Uterus (tissue), 4 donors: ENCODE measurements around the gene SMAD2. TPM values are rescaled to one million over a fixed set of nuclear protein-coding genes. Genes with fewer than 3 reads are reported as not detected.

Experiments used
- DNase-seq, 2 donors: peaks; one replicate each; pipeline ENCODE4 v3.0.0-alpha.2; 2019 to 2020
- H3K27ac ChIP-seq, 2 donors: fragments of 200-600 bp; sonication (generic); 1 replicate in 1 of 2; 2 replicates in 1 of 2; pipeline ENCODE4 v1.5.1; 2016 to 2018
- H3K27me3 ChIP-seq, 2 donors: fragments of 200-600 bp; sonication (generic); one replicate each; pipeline ENCODE4 v1.5.1; 2018 to 2019; ENCODE audit warnings: control low read depth in 1 of 2
- H3K36me3 ChIP-seq, 2 donors: fragments of 200-600 bp; sonication (generic); one replicate each; pipeline ENCODE4 v1.5.1; 2019; ENCODE audit warnings: control low read depth in 1 of 2
- H3K4me1 ChIP-seq, 2 donors: fragments of 200-600 bp; sonication (generic); one replicate each; pipeline ENCODE4 v1.5.1; 2018 to 2019; ENCODE audit warnings: control low read depth in 1 of 2
- H3K4me3 ChIP-seq, 2 donors: fragments of 200-600 bp; sonication (generic); 1 replicate in 1 of 2; 2 replicates in 1 of 2; pipeline ENCODE4 v1.5.1; 2018 to 2019; ENCODE audit warnings: mild to moderate bottlenecking in 1 of 2
- H3K9me3 ChIP-seq, 2 donors: fragments of 200-600 bp; sonication (generic); one replicate each; pipeline ENCODE4 v1.5.1; 2019; ENCODE audit warnings: control low read depth in 1 of 2
- POLR2A ChIP-seq, 2 donors: fragments of 450-650 bp; IDR thresholded peaks; one replicate each; pipeline ENCODE4 v1.6.1; 2016; ENCODE audit warnings: antibody characterized with exemption in 2 of 2, mild to moderate bottlenecking in 1 of 2, moderate library complexity in 1 of 2
- intact Hi-C: fragments of 100-400 bp; cut with DNase I; formaldehyde crosslinking; loops from one replicate; pipeline ENCODE4 v1.15.1; 2023; ENCODE audit warnings: low total_unique reads
- total RNA-seq, 4 donors: library from RNA; depleted of rRNA in 3 of 4; stranded (reverse); fragments of >200 nt in 3 of 4; gene quantifications; one replicate each; pipeline versions ENCODE4 v1.1.0 to v1.2.4, GENCODE V29; 2014 to 2023
- TF ChIP-seq, protein P1 (sequence below), 4 experiments: fragments of 200-600 bp in 2 of 4; fragments of 450-650 bp in 2 of 4; sonication (generic) in 2 of 4; IDR thresholded peaks; one replicate each; pipeline ENCODE4 v1.5.1; 2016 to 2019; ENCODE audit warnings: antibody characterized with exemption in 4 of 4, mild to moderate bottlenecking in 2 of 4, moderate library complexity in 1 of 4
- donor health status: DM: yes; HTN: yes; CAD: no.

SMAD2 gene
- total RNA-seq, 4 donors from 2014 or later: 107 to 237 (median 142) TPM

DNA sequence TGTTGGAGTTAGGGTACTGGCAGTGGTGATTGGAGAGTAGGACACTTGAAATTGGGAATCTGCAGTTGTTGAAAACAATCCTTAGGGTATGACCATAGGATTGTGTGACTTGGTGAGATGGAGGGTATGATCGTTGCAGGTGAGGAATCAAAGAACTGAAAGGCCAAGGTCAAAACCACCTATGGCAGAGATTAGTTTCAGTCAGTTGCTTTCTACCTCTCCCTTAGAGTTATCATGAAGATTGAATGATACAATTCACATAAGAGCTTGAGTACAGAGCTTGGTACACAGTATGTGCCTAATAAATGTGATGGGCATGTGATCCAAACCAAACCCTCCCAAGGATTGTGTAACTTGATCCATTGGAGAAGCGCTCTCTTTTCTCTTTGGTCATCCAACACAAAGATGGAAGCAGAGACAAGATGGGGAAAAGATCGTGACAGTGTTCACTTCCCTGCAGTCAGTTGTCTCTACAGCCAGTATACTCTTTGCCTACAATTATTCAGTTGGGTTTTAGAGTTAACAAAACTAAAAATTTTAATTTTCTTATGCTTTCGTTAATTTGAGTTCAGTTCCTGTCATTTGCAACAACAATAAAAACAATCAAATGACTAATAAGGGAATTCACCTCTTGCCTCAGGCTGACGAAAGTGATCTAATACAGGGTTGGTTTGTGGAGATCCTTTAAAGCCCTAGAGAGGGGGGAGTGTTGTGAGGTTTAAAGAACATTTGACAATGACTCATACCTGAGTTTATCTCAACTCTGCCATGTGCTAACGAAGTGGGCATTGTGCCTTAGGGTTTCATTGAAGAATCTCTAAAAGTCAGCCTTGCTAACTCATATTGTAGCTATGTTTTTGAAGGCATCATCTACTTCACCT lies 14.8 kb upstream of the SMAD2 start:
- H3K4me1 ChIP-seq: no peaks in the 10 kb centered on the region
- TF ChIP-seq POLR2A (IDR thresholded peaks at IDR 0.05): no peak
- TF ChIP-seq, protein P1, sequence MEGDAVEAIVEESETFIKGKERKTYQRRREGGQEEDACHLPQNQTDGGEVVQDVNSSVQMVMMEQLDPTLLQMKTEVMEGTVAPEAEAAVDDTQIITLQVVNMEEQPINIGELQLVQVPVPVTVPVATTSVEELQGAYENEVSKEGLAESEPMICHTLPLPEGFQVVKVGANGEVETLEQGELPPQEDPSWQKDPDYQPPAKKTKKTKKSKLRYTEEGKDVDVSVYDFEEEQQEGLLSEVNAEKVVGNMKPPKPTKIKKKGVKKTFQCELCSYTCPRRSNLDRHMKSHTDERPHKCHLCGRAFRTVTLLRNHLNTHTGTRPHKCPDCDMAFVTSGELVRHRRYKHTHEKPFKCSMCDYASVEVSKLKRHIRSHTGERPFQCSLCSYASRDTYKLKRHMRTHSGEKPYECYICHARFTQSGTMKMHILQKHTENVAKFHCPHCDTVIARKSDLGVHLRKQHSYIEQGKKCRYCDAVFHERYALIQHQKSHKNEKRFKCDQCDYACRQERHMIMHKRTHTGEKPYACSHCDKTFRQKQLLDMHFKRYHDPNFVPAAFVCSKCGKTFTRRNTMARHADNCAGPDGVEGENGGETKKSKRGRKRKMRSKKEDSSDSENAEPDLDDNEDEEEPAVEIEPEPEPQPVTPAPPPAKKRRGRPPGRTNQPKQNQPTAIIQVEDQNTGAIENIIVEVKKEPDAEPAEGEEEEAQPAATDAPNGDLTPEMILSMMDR (IDR thresholded peaks at IDR 0.05): no peak
- H3K4me3 ChIP-seq: no peak overlapping the region
- H3K36me3 ChIP-seq: no peaks in the 10 kb centered on the region
- no peak for DNase-seq
- H3K27ac ChIP-seq: no peak overlapping the region
- intact Hi-C loops: no loop called here
- H3K27me3 ChIP-seq: no peaks in the 10 kb centered on the region
- H3K9me3 ChIP-seq: no peaks in the 10 kb centered on the region

DNA sequence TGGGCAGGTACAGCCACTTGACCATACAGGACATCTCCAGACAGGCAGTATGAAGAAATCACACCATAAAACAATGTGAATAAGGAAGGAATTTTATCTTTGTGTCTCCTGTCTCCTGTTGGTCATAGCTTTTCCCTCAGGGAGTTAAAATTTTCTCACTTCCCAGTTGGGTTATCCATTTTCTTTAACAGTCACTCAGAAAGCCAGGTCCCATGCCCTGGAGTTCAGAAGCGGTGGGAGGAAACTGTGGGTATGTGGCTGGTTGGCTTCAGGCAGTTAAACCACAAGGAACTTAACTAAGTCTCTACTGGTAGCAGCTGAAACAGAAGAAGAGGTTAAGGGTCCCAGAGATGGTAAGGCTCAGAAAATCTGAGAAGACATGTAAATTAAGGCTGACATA lies 6.5 kb upstream of the SMAD2 start:
- no peak for DNase-seq
- Histone ChIP-seq H3K36me3 (no peaks in the 10 kb centered on the region), H3K4me3 (no peak overlapping the region), H3K4me1 (no peaks in the 10 kb centered on the region), H3K9me3 (no peaks in the 10 kb centered on the region), H3K27me3 (no peaks in the 10 kb centered on the region), H3K27ac (no peak overlapping the region)
- intact Hi-C loops: no loop called here
- TF ChIP-seq POLR2A (IDR thresholded peaks at IDR 0.05): no peak
- TF ChIP-seq, protein P1 (IDR thresholded peaks at IDR 0.05): no peak

DNA sequence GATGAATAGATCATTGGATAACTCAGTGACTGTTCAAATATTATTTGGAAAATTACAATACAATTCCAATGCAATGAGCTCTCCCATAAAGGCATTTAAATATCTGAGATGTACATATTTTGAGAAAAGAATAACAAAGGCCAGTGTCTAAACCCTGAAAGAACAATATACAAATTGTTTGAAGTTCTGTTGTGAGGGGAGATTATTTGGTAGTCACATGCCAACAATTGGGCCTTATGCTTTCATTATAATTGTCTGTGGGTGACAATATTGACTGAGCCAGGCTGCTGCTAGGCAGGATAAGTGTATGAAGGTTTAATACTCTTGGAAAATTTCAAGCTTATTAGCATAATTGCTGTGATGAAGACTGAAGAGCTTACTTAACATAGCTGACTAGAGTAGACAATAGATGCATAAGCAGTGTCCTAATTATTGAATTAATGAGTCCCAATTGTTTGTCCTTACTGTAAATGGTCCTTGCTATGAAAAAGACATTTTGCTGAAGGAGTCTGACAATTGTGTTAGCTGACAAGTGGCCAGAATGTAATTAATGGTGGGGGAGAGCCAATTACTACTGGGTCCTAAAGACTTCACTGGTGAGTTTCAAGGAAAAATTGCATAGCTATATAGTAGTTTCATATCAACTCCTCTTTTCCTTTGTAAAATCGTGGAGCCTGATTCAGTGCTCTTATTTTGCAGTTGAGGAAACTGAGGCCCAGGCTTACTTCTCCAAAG lies 5.0 kb upstream of the SMAD2 start:
- H3K4me1 ChIP-seq: no peaks in the 10 kb centered on the region
- no peak overlapping the region for H3K4me3 ChIP-seq
- no peak for DNase-seq
- H3K27ac ChIP-seq: no peak overlapping the region
- H3K27me3 ChIP-seq: no peaks in the 10 kb centered on the region
- H3K9me3 ChIP-seq: no peaks in the 10 kb centered on the region
- no peaks in the 10 kb centered on the region for H3K36me3 ChIP-seq
- TF ChIP-seq, protein P1 (IDR thresholded peaks at IDR 0.05): no peak
- TF ChIP-seq POLR2A (IDR thresholded peaks at IDR 0.05): no peak
- intact Hi-C loops: no loop called here

DNA sequence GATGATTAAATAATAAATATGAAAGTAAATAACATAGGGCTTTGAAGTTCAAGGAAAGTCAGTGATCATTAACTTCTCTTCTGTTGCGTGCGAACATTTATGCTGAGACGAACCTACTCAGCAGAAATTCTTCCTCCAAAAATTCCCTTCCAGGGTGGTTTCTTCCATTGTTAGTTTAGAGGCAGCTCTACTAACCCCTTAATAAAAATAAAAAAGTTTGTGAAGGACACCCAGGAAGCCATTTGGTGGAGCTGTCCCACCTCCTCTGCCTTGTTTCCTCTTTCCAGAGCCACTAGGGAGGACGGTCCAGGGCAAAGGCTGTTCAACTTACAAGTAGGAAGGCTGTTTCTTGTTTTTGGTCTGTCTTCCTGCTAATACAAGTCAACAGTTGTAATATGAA lies 2.1 kb upstream of the SMAD2 start:
- Histone ChIP-seq H3K27ac (no peak overlapping the region), H3K4me3 (no peak overlapping the region), H3K4me1 (peaks cover 0 to 8% of the 10 kb centered on the region in 2 donors), H3K27me3 (no peaks in the 10 kb centered on the region), H3K9me3 (no peaks in the 10 kb centered on the region), H3K36me3 (no peaks in the 10 kb centered on the region)
- TF ChIP-seq, protein P1 (IDR thresholded peaks at IDR 0.05): no peak
- TF ChIP-seq POLR2A (IDR thresholded peaks at IDR 0.05): no peak
- intact Hi-C loops: no loop called here
- no peak for DNase-seq

DNA sequence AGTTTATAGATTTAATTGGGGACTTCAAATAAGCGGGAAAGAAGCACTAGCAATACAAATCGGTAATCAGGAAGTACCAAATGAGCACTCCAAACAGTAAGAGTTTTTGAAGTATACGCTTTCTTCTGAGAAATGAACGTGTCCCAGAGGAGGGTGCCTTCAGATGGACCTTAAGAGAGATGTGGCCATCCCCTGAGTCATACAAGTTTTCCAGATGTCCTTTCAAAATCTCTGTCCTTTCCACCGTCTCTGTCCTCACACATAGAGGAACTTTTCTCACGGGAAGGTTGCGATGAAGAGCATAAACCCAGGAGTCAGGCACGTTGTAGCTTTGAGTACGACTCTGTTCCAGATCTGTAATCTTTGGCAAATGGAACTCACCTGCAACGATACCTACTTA lies 1.7 kb upstream of the SMAD2 start:
- Histone ChIP-seq H3K4me3 (no peak overlapping the region), H3K4me1 (peaks cover 0 to 8% of the 10 kb centered on the region in 2 donors), H3K36me3 (no peaks in the 10 kb centered on the region), H3K9me3 (no peaks in the 10 kb centered on the region), H3K27me3 (no peaks in the 10 kb centered on the region), H3K27ac (no peak overlapping the region)
- TF ChIP-seq, protein P1 (IDR thresholded peaks at IDR 0.05): no peak
- TF ChIP-seq POLR2A (IDR thresholded peaks at IDR 0.05): no peak
- DNase-seq: no peak
- intact Hi-C loops: no loop called here
